HG02970 (cell line): Measurements from ENCODE around the gene RHOD.

Experiments
- ATAC-seq: cut with Tn5 transposase; IDR thresholded peaks from one replicate; pipeline ENCODE4 v1.9.1; 2021; ENCODE audit warnings: mild to moderate bottlenecking, moderate library complexity, moderate number of reproducible peaks; ENCODE audit not compliant: unreplicated experiment, low FRiP score

The RHOD gene, protein sequence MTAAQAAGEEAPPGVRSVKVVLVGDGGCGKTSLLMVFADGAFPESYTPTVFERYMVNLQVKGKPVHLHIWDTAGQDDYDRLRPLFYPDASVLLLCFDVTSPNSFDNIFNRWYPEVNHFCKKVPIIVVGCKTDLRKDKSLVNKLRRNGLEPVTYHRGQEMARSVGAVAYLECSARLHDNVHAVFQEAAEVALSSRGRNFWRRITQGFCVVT

DNA sequence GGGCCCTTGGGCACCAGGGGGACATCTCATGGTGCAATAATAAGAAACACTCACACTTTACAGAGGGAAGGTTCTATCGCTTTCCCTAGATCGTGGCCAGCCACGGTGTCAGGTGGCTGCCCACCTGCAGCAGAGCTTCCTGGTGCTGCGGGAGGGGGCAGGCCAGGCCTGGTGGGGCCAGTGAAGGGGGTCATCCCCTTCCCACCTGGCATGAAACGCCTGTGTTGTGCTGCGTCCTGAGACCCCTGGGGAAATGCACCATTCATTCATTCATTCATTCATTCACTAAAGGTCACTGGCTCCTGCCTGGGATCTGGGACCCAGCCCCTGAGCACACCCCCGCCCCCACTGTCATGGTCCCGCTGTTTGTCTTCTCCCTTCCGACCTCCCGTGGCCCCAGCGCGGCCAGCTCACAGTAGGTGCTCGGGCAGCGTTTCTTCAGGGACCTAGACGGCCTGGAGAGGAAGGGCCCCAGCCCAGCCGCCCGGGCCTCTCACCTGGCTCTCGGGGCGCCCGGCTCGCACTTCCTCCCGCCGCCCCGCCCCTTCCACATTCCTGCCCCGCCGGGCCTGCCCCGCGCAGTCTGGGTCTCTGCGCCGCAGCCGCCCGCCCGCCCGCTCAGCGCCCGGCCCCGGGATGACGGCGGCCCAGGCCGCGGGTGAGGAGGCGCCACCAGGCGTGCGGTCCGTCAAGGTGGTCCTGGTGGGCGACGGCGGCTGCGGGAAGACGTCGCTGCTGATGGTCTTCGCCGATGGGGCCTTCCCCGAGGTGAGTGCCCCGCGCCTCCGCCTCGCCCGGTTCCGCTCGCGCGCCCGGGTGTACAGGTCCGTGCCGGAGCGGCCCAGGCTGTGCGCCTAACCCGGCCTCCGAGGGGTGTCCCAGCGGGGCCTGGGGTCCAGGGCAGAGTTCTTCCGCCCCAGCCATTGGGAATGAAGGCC lies at the start of gene RHOD:
RHOD (plus strand) TSS at position 581 of the 938 bp plus-strand sequence; CDS start at position 637, 56 bp downstream.
- no peak for ATAC-seq

DNA sequence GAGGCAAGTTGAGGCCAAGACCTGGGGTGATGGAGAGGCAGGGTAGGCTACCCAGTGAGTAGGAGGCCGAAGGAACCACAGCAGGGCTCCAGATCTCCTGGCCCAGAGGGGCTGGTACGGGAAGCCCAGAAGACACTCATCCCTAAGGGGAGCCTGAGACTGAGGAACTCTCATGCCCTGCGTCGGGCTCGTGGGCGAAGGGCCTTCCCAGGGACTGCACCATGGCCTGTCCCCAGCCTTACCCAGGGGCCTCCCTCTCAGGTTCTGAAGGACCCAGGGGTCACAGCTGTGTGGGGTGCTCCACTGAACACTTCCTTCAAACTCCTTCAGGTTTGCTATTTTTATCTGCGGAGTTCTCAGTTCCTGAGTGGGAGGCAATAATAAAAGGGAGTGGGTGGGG lies 49.5 kb upstream of the RHOD start:
- ATAC-seq: no peak

DNA sequence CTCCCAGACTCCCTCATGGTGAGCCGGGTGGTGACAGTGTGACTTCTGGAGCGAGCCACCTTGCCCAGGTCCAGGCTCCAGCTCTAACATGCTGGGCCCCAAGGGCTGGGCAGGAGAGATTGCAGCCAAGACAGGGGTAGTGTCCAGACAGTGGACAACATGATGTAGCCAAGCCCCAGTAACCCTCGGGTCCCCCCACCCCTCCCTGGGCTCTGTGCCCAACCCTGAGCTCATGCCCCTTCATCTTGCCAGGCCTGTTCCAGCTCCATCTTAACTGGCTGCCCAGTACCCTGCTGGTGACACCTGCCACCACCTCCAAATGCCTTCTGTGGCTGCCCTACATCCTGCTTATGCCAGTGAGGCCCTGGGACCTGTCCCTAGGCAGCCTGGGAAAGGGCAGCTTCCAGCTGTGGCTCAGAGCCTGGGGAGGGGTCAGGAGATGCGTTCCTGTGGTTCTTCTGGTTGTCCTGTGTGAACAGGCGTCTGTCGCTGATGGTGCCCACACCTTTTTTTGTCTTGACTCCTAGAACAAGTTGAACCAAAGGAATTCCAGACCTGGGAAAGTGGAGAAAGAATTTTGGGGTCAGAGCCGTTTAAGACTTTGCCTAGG lies 46.2 kb upstream of the RHOD start:
- ATAC-seq: no peak

DNA sequence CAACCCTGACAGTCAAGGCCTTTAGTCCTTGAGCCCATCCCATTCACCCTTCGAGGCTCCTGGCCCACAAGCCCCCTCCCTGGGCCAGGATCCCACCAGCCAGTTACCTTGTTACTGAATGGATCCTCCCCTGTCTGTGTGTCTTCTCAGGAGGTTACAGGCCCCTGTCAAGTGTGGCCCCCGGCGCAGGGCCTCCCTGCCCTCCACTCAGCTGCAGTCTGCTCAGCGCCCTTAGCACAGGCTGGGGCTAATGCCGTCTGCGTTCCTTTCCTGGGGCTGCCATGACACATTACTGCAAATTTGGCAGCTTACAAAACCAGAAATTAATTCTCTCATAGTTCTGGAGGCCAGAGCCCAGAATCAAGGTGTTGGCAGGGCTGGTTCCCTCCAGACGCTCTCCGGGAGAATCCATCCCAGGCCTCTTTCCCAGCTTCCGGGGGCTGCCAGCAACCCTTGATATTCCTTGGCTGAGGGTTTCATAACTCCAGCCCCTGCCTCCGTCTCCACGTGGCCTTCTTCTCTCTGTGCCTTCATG lies 43.1 kb upstream of the RHOD start:
- no peak for ATAC-seq

DNA sequence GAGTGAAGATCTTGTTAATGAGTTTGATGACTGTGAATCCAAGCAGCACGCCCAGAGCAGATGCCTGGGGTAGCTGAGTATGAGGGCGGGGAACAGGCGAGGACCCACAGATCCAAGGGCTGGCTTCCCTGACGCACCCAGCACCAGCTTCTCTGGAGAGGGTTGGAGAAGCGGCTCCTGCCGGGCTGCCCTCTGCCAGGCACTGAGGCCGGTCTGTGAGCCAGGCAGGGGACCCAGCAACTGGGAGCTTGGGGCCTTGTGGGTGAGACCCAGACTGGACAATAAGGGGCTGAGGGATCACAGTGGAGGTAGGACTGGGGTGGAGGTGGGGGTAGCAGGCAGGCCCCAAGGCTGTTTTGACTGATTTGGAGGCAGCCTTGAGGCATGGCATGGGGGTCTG lies 42.3 kb upstream of the RHOD start:
- ATAC-seq: no peak

DNA sequence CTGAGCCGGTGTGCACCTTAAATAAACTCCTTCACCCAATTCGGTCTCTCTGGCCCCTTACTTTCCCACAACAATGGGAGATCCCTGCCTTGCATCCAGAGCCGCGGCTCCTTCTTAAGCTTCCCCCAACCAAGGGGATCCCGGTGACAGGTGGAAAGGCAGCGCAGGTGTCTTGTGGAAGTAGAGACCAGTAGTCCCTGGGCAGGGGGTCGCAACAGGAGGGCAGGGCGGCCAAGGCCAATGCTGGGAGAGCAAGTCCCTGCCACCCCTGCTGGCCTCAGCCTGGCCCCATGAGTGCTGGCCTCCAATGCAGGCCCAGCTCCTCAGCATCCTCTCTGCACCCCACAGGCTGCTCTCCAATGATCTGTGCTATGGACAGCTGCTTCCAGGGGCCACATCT lies 41.6 kb upstream of the RHOD start:
- ATAC-seq: no peak

DNA sequence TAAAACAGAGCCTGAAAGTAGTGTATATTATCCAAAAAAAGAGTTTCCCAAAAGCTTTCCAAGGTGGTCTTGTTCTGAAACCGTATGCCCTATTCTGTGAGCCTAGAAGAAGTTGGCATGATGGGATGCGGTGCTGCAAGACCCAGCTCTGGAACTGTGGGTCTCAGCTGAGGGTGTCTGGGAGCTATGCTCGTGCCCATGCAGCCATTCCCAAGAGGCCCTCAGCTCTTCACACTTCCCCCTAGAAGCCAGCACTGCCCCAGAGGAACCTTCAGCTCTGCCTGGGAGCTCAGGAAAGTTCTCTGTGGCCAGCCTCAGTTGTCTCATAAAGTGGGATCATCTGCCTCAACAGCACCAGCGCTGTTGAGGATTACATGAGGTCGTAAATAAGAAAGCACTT lies 40.1 kb upstream of the RHOD start:
- ATAC-seq: no peak

DNA sequence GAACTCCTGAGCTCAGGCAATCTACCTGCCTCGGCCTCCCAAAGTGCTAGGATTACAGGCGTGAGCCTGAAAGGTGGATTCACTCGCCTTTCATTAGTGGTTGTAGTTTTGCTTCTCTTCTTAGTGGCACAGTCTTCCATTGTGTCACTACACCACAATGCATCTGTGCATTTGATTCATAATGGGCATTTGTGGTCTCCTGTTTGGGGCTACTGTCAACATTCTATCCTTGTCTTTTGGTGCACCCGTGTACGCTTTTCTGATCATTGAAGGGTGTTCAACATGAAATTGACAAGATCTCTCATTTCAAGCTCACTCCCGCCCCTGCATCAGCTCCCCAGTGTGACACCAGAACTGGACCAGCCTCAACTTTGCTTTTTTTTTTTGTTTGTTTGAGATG lies 35.7 kb upstream of the RHOD start:
- no peak for ATAC-seq

DNA sequence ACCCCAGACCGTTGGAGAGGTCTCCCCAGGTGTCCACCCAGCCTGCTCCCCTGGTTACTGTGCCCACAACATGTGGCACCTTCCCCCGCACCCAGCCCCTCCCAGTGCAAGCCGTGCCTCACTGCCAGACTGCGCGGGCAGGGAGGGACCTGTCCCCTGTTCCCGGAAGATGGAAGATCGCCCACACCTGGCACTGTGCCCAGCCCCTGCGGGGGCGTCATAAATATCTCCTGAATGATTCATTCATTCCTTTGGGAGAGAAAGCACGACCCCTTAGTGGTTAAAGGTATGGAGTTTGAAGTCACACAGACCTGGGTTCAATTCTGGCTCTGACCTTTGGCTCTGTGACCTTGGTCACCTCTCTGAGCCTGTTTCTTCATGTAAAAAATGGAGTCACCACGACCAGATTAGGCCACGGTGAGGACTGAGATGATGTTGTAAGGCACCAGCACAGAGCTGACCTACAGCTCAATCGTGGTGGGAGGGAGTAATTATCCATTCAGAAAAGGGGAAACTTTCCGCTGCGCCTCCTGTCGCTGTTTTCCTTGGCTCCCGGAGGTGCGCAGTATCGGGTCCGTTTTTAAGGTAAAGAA lies 34.2 kb upstream of the RHOD start:
- no peak for ATAC-seq

DNA sequence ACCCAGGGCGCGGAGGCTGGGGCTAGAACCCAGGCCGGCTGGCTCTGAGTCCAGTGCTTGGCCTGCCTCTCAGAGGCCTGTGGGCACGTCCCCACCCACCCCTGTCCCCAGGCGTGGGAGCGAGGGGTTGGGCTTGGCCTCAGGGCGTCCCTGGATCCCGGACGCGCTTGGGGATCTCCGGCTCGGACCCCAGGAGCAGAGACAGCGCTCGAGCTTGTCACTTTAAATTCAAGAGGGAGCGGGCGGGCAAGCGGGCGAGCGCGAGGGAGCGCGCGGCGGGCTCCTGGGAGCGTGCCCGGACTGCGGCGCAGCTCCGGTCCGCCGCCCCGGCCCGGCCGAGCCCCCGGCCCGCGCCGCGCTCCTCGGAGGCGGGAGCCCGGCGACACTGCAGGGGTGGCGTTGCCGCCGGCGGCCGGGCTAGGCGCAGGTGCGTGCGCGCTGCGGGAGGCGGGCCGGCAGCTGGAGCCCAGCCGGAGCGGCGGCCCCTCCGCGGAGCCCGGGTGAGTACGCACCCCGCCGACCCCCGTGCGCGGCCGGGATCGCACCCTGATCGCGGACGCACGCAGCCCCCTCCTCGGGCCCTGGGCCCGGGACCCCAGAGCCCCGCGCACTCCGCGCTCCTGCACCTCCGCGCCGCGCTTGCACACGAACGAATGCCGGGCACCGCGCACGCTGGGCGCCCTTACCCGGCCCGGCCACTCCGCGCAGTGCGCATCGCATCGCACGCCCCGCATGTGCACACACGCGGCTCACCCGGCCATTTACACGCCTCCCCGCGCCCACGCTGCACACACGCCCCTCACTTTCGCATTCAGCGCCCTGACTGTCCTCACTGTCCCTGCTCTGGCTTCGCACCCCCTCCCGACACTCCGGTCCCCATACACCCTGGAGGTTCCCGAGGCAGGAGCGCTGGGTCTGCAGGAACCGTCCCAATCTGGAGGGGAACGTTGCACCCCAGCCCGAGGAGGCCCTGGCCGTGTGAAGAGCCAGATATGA lies 33.4 kb upstream of the RHOD start, which contains the start of gene SYT12:
SYT12 (plus strand) TSS at position 174 of the 996 bp plus-strand sequence. CDS start 7,011 bp downstream, outside the sequence.
- ATAC-seq: no peak

DNA sequence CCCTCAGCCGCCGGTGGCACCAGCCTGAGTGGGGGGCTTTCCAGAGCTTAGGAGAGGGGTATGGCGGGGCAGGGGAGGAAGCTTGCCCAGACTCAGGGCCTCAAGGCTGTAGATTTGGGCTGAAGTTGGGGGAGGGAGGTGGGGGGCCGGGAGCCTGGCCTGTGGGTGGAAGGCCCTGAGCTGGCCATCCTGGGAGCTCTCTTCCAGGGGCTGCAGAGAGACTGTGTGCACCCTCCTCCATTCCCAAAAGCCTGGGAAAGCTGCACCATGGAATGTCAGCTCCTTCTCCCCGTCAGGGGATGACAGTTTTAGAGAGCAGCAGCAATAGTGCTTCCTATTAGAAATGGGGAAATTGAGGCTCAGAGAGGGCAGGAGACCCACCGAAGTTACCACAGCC lies 32.7 kb upstream of the RHOD start:
- ATAC-seq: no peak

DNA sequence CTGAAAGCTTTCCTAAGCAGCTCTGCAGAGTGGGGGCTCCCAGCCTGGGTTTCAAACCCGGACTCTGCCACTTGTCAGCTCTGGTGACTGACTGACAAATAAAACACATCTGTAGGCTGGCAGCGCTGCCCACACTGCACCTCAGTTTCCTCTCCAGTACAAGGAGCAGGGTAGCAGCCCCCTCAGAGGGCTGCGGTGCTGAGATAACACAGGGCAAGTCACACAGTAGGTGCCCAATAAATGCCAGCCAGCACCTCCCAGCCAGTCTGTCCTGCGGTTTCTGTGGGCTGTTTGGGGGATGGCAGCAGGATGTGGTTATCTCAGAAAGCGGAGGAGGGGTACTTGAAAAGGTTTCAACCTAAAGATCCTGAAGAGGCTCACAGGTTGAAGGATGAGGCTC lies 32.2 kb upstream of the RHOD start:
- ATAC-seq: no peak

DNA sequence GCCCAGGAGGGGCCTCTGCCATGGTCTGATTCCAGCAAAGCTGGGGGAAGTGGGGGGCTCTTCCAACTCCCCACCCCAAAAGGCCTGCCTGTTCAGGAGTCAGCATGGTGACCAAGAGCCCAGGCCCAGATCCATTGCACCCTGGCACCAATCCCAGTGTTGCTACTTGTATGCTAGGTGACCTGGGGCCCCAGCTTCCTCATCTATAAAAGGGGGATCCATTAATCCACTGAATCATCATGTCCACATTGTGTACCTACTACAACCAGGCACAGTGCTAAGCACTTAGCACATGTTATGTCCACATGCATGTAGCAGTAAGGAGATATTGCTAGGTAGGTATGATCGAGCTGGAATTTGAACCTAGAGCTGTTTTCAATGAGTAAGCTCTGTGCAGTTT lies 31.7 kb upstream of the RHOD start:
- no peak for ATAC-seq

DNA sequence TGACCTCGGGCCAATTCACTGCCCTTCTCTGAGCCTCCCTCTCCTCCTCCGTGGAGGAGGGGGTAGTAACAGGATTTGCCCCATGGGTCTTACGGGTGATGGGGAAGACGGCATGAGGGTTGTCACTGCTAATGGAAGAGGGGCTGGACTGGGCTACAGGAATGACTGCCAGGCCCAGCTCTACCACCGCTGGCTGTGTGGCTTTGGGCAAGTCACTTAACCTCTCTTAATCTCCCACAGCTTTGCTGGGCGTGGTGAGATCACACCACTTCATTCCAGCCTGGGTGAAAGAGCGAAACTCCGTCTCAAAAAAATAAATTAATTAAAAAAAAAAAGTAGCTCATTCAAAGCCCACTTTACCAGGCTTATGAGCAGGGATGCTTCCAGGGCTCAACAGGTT lies 30.9 kb upstream of the RHOD start:
- no peak for ATAC-seq

DNA sequence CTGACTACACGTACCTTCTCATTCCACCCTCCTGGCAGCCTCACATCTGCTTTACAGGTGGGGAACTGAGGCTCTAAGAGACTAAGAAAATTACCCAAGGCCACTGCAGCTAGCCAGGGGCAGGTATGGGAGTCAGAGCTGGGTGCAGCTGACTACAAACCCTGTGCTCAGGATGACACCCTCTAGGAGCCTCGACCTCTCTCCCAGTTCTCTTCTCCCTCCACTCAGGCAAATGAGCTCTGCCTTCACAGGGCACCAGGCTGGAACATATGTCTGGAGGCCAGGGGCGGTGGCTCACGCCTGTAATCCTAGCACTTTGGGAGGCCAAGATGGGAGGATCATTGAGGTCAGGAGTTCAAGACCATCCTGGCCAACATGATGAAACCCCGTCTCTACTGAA lies 29.7 kb upstream of the RHOD start:
- ATAC-seq: no peak

DNA sequence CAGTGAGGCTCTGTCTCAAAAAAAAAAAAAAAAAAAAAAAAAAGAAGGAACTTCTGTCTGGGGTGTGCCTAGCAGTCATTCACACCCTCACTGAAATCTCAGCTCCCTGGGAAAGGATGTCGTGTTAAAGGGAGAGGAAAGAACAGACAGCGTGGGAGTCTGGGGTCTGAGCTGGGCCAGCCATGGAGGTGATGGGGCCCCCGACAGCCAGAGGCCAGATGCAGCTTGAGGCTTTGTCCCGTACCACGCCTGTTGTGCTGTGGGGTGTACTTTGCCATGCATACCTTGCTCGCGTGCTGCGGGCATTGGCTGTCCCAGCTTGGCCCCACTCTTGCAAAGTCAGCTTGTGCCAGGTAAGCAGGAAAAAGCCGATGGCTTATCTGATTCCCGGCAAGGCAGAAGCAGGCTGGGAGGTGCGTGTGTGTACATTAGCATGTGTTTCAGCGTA lies 29.1 kb upstream of the RHOD start:
- ATAC-seq: no peak

DNA sequence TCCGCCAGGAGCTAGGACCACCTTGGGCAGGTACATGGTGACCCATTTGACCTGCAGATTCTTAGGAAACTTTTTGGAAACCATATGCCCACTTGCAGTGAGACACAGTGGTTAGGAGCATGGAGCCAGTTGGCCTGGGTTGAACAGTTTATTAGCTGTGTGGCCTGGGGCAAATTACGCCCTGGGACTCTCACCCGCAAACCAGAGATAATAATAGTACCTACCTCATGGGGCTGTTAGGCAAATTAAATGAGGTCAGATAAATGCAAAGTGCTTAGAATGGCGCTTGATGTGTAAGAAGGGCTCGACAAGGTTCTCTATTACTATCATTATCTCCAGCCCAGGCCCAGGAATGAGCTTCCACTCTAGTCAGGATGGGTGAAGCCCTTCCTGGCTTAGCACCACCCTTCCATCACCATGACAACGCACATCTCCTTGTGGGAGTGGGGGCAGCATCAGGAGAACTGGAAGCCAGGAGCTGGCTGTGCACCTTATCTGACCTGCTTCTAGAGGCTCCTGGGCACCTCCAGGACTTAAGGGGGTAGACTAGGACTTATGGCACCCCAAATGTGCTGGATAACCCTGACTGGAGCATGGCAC lies 28.6 kb upstream of the RHOD start:
- no peak for ATAC-seq

DNA sequence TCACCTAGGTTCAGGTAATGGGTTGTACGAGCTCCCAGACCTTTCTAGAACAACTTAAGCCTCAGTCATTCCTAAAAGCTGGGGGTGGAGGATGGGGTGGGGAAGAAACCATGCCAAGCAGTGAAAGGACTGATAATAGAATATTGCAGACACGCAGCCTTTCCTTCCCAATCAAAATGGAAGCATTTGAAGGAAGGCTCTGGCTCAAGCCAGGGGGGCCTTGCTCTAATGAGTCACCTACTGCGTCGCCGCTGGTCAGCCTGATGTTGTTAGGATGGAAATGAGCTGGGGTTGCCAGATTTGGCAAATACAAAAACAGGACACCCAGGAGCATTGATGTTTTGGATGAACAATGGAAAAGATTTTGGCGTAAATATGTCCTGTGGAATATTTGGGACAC lies 27.5 kb upstream of the RHOD start:
- ATAC-seq: no peak

DNA sequence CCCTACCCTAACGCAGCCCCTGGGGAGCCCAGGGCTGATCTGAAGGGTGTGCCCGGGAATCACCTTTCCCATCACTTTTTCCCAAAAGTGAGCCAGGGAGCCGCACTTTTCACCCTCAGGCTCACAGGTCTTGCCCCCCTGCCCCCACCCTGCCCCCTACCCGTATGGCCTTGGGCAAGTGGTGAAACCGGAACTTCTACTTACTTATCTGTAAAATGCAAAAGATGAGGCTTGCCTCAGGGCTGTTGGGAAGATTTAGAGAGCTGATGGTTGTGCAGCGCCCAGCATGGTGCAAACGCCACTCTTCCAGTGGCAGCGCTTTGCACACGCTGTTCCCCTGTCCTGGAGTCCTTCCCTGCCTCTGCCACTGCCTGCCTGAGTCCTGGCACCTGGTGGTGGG lies 25.7 kb upstream of the RHOD start:
- no peak for ATAC-seq
